M059J (cell line): Measurements from ENCODE around the gene FOXD3. TPM values are rescaled to one million over a fixed set of nuclear protein-coding genes. Genes with fewer than 3 reads are reported as not detected.
"Not testable (repeated sequence)": the region's sequence is repeated elsewhere in the genome, so short reads cannot be mapped to it uniquely, and the experiment has no call there.

Experiments used
- DNase-seq: peaks from one replicate; pipeline ENCODE4 v3.0.0-alpha.2; 2012; ENCODE audit warnings: low read depth
- total RNA-seq: library from RNA; depleted of rRNA; stranded (reverse); fragments of >200 nt; shearing (Covaris generic); gene quantifications from 2 replicates; pipeline ENCODE4 v1.2.3, GENCODE V29; 2014

The FOXD3 gene
- total RNA-seq, 1 experiment from 2014 or later, result 0.20 TPM

DNA sequence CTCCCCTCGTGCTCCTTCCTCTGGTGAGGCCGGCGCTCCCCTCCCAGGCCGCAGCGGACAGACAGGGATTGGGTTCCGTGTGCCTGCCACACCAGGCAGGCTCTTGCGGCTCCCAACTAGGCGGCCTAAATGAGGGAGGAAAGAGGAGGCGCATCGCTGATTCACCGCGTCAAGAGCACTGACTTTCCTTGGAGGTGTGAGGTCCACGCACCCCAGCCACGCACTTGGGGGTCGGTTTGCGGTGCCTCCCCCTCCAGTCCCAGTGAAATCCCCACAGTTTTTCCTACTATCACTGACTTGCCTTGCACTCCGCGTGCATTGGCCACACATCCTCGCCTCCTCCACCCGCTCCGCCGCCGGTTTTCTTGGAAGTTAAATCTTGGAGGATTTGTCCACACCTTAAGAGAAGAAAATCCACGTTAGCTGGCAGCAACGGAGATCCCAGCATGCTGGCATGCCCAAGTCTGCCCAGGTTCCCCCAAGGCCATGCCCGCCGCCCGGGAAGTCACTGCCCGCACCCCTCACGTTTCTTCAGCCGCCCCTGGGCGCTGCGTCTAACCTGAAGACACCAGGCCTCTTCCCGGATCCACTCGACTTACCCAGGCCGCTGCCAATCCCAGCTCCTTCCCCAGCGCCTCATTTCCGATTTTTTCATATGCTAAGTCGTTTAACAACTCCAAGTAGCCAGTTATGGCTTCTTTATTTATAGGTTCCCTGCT lies 1.1 kb upstream of the FOXD3 start:
- no peak for DNase-seq

DNA sequence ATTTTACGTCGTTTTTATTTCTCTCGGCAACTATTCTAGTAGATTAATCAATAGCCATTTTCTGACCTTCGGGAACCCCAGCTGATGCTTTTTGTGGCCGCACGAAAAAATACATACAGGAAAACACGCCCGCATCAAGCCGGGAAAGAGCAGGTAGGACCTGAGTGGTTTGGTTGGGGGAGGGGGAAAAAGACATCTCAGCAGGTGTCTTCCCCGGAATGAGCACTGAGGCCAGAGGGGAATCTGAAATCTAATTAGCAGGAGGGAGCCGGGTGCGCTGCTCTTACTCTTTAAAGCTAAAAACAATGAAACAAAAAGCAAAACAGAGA lies 618 bp upstream of the FOXD3 start:
- no peak for DNase-seq

DNA sequence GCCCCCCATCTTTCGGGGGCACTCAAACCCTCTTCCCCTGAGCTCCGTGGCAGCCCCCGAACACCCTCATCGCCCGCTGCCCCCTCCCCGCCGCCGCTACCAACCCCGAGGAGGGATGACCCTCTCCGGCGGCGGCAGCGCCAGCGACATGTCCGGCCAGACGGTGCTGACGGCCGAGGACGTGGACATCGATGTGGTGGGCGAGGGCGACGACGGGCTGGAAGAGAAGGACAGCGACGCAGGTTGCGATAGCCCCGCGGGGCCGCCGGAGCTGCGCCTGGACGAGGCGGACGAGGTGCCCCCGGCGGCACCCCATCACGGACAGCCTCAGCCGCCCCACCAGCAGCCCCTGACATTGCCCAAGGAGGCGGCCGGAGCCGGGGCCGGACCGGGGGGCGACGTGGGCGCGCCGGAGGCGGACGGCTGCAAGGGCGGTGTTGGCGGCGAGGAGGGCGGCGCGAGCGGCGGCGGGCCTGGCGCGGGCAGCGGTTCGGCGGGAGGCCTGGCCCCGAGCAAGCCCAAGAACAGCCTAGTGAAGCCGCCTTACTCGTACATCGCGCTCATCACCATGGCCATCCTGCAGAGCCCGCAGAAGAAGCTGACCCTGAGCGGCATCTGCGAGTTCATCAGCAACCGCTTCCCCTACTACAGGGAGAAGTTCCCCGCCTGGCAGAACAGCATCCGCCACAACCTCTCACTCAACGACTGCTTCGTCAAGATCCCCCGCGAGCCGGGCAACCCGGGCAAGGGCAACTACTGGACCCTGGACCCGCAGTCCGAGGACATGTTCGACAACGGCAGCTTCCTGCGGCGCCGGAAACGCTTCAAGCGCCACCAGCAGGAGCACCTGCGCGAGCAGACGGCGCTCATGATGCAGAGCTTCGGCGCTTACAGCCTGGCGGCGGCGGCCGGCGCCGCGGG lies 837 bp downstream of the FOXD3 start:
- peak; percentile 45 for DNase-seq

DNA sequence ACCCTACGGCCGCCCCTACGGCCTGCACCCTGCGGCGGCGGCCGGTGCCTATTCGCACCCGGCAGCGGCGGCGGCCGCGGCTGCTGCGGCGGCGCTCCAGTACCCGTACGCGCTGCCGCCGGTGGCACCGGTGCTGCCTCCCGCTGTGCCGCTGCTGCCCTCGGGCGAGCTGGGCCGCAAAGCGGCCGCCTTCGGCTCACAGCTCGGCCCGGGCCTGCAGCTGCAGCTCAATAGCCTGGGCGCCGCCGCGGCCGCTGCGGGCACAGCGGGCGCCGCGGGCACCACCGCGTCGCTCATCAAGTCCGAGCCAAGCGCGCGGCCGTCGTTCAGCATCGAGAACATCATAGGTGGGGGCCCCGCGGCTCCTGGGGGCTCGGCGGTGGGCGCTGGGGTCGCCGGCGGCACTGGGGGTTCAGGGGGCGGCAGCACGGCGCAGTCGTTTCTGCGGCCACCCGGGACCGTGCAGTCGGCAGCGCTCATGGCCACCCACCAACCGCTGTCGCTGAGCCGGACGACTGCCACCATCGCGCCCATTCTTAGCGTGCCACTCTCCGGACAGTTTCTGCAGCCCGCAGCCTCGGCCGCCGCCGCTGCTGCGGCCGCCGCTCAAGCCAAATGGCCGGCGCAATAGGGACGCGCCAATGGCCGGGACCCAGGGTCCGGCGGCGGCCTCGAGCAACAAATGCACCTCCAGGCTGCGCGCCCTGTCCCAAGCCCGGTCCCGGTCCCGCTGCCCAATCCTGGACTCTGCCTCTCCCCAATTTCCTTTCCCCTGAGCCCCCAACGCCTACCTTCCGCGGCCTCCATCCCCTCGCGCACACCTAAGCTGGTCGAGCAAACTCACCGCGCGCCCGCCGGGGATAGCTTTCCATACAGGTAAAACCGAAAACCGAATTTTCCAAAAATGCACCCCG lies 1.8 kb downstream of the FOXD3 start:
- no peak for DNase-seq

DNA sequence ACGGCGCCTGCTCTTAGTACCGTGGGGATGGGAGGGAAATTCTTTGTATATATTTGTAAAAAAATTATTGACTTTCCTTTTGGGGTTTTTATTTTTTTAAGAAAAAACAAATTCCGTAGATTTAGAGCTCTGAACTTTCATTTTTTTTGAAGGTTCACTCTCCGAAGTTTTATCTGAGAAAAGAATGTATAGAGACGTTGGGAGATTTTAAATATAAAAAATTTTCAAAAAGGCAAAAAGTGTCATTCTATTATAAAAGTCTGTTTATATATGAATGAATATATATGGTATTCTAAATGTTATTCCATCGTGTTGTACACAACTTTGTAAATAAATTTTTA lies 2.4 kb downstream of the FOXD3 start:
- no peak for DNase-seq

DNA sequence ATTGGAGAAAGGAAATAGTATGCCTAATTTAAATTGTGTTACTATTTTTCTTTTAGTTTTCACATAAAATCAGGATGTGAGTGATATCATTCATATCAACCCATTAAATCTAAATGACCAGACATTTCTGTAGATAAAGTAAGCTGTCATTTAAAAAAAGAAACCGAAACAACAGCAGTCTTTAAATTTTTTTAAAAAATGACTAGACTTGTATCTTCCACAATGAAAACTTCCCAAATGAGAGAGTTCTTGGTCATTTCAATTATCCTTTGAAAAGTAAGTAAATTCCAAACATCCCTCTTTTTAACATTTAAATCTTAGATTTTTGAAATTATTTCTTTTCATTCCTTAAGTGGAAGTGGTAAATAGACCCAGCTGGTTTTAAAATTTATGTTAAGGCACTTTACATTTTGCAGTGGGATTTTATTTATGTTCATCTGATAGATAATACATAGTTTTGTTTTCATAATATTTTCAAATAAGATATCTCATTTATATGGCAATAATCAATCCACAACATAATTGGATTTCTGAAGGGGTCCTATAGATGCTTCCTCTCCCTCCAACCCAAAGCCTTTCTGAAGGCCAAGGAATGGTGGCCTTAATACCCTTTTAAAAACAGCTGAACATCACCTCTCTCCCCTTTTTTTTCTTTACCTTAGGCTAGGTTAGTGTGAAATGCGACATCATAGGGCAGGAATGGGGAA lies 3.1 kb downstream of the FOXD3 start:
- no peak for DNase-seq

DNA sequence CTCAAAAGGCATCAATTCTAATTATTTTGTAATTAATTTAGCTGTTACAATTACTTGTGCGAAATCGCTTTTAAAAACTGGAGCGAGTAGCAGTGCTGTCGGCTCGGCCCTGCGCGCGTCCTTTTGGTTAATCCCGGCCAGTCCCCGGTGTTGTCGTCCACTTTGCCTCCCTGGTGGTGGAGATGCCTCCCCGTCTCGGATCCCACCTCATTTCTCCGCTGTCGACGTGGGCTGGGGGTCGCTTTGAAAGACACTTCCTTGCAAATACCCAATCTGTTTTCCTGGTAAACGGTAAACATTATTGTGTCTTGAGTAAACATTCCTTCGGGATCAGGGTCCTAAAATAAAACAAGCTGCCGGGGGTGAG lies 3.7 kb downstream of the FOXD3 start:
- DNase-seq, result no peak

DNA sequence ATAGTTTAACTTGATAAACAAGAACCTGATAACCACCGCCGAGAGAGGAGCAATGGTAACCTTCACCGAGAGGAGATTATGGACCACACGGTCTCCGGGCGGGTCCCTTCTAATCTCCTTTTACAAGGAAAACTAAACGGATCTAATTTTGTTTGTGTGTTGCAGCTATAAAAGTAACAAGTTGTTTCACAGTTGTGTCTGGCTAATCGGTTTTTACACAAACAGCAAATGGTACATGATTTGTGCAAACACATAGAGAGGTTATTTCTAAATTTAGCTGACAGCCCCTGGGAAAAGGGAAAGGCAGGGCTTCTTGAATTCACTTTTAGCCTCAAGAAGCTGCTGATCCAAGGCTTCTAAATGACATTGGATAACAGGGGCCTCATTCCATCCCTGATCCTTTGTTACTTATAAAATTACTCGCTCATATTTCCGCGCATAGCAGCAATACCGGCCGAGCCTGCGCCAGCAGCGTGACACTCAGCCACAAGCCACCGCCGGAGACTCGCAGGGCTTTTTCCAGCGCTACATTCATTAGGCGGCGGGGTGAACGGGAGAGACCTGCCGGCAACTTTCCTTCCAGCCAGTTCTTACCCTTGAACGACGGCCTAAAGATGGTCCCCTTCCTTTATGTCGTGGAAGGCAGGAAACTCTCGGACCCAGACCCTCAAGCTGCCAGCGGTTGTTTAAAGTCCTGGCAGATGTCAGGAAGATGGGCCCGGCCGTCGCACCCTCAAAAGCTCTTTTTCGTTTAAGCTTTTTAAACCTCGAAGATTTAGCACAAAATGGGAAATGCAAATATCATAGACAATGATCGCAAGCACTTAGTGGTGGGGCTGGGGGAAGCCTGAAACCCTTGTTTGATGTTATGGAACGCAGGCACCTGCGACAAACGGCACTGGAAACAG lies 4.4 kb downstream of the FOXD3 start:
- no peak for DNase-seq

DNA sequence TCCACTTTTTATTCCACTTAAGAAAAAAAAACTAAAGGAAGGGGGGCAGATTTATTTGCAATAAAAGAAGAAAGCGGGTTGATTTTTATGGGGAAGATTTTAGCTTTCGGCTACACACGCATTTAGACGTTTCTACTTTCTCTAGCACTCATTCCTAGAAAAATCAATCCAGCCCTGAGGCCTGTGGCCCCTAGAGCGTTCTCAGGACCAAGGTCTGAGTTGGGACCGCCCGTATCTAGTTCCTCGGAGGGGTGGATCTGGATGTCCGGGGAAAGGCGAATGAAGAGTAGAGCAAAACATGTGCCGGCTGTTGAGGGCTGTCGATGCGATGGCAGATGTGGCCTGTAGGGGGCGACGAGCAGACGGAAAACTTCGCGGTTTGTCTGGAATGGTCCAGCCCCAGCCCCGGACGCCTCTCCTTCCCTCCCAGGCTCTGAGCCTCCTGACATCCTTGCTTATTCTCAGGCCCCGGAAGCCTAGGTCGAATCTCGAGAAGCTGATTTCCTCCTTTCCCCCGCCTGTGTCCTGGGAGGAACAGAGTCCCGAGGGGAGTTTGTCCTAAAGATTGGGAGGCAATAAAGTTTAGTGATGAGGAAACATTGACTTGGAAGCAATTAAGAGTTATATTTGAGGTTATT lies 5.2 kb downstream of the FOXD3 start:
- DNase-seq, result peak; percentile 50

DNA sequence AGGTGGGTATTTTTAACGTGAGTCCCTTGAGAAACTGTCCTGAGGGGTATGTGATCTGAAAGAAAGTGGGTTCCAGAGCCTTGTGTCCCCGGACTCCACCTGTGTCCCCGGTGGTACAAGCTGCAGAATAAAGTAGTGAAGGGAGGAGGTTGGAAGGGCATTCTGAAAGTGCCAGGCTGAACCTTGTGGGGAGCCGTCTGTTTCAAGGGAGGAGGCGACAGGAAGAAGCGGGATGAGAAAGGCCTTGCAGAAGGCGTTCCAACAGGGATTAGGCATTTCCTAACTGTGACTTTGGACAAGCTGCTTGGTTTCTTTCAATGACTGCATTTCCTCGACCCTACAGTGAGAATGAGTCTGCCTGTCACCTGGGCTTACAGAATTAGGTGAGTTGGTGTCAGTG lies 5.8 kb downstream of the FOXD3 start:
- DNase-seq, result no peak

DNA sequence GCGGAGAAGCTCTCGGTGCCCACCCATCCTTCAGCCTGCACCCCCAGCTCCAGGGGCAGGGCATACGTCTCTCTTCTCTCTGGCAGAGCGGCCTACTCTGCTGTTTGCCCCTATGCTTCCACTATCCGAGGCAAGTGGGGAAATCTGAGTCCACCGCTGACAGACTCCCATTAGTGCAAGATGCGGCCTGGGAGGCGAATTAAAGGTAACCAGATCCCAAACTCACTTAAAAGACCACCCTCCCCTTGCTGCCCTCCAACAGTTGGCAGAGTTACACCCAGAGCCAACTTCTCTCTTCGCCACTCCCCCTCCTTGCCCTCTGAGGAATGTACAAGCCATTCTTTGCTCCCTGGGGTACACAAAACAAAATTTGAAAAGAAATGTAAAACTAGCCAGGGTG lies 6.4 kb downstream of the FOXD3 start:
- DNase-seq, result no peak

DNA sequence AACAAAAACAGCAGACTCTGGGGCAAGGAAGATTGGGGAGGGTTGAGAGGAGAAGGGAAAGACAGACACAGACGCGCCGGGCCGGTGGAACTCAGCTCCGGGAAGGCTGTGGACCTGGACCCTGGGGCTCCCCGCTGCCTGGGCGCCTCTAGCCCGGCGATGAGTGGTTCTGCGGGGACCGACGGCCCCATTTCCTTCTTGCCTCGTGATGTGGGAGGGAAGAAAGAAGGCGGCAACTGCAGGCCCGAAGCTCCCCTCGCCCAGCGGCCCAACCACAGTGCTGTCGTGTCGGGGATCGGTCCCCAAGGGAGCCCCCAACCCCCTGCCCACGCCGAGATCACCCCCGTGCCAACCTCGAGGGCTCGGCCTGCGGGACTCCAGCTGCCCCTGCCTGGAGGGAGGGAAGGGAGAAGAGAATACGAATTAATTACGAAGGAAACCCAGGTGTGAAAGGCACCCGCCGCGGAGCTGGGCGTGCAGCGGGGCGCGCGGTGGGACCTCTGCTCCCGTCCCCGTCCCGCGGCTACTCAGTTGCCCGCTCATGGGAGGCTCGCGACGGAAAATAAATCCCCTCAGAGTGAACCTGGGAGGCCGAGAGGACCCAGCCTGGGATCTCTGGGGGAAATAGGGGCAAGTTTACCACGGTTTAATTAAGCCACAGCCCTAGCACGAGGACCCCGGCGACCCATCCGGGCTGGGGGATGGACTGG lies 7.4 kb downstream of the FOXD3 start:
- DNase-seq, result no peak

DNA sequence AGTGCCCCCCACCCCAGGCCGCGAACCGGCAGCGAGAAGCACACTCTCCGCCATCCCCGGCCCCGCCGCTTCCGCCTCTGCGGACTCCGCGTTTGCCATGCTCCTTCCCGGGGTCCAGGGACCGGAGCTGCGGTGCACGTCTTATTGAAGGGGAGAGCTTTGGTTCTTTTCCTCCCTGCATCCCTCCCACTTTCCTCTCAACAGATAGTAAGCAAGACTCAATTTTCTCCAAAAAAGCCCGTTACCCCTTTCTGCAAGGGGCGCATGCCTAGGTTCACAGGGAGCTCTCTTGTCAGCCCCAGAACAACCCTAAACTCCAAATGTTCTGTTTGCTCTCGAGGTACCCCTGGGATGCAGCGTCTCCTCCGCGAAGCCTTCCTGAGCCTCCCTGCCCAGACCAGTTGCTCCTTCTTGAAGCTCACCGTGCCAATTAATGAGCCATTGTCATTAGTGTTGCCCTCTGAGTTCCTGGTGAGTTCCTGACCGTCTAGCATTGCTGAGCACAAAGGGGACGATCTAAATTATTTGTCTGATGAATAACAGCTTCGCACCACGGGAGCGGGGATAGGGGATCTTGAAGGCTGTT lies 8.1 kb downstream of the FOXD3 start:
- DNase-seq, result no peak

DNA sequence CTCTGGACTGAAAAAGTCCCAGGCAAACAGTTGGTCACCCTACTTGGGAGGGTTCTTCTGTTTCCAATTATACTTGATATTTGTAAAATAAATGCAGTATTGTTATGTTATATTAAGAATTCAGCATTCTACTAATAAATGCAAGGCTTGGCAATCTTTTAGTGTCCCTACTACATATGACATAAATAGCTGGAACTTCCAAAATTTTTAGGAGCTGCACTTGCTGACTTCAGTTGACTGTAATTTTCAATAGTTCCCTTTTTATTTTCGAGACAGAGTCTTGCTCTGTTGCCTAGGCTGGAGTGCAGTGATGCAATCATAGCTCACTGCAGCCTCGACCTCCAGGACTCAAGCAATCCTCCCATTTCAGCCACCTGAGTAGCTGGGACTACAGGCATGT lies 20.0 kb downstream of the FOXD3 start:
- DNase-seq, result no peak

DNA sequence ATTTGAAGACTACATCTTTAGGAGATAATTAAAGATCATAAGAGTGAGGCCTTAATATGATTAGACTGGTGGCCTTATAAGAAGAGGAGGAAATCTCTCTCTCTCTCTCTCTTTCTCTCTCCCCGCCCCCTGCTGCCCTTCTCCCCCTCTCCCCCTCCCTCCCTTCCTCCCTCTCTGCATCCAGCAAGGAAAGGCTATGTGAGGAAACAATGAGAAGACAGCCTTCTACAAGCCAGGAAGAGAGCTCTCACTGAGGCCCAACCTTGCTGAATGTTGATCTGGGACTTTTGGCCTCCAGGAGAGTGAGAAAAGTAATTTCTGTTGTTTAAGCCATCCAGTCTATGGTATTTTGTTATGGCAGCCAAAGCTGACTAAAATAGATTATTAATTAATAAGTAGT lies 21.6 kb downstream of the FOXD3 start:
- no peak for DNase-seq

DNA sequence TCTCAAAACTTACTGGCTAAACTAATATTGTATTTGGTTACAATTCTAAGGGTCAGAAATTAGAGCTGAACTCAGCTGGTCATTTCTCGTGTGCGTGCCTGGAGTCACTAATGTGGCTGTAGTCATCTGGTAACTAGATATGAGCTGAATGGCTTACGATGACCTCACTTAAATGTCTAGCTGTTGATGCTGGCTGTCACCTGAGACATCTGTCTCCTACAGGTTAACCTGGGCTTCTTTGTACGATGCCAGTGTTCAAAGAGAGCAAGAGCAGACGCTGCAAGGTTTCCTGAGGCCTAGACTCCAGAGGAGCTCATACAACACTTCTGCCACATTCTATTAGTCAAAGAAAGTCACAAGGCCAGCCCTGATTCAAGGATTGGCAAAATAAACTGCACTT lies 28.0 kb downstream of the FOXD3 start:
- DNase-seq, result no peak

DNA sequence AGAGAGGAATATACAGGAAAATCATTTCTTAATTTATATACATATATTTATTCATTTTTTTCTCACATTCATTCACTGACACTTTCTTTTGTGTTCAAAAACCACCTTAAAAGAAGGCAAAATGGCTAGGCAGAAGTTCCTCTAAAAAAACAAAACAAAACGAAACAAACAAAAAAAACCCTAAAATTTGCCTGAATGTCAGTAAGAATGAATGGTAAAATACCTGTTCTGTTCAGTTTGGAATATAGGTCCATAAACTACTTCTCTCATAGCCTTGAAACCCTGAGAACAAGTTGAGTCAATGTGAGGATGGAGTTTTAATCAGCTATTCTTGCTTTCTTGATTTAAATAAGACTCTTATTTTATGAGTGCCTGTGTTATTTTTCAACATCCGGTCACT lies 30.4 kb downstream of the FOXD3 start:
- no peak for DNase-seq

DNA sequence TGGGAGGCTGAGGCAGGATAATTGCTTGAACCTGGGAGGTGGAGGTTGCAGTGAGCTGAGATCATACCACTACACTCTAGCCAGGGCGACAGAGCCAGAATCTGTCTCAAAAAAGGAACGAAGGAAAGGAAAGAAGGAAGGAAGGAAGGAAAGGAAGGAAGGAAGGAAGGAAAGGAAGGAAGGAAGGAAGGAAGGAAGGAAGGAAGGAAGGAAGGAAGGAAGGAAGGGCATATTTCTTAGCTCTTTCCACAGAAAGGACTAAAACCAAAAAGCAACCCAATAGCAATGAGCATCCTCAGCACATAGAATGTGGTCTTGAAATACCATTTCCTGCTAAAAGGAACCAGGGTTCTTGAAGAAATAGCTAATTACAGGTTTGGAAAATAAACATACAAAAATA lies 33.9 kb downstream of the FOXD3 start:
- DNase-seq, result not testable (repeated sequence)

DNA sequence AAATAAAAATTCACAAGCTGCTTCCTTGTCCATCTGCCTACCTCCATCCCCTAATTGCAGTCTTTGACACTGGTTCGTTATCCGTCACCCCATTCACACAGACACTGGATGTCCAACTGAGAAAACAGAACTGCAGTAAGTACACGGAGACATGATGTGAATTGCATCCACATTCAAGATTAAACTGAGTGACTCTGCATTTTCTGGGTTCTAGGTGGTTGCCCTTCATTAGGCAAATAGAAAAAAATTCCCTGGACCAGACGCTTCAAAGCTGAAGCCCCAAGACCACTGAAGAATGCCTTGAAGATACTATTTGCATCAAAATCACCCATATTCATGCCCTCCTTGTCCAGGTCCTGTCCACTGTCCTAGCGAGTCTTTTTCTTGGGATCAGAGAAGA lies 37.2 kb downstream of the FOXD3 start:
- no peak for DNase-seq
